DLD1 (cell line): ENCODE measurements around the gene EPB41L3.
"Not testable (repeated sequence)": the region's sequence is repeated elsewhere in the genome, so short reads cannot be mapped to it uniquely, and the experiment has no call there.

Source experiments
- in situ Hi-C: cut with HindIII; loops from 2 replicates; pipeline ENCODE4 v1.10.0; 2017; ENCODE audit warnings: low sequenced_read_pairs

The EPB41L3 gene

DNA sequence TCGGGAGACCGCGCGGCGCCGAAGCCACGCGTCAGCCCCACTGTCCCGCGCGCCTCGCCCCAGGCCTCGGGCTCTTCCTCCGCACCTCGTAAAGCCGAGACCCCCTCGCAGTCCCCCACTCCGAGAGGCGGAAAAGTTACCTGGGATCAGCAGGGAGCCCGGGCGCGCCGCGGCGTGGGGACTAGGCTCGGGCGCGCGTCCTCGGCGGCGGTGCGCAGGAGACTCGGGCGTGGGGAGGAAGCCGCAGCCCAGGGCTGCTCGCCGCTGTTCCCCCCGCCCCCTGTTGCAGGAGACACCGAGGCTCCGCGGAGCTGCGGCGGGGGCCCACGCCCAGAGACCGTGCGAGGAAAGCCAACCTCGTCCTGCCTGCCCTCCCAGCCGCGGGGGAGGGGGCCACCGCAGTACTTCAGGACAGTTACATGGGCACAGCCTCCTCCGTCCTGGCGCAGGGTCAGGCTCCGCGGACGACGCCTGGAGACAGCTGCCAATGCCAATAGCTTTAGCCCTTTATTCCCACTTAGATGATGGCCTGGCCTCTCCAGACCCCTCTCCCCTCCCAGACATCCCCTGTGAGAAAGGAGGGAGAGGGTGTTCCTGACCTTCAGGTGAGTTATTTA, at the start of gene EPB41L3:
Gene EPB41L3 (minus strand): TSS at position 225 of the 617 bp plus-strand sequence. CDS start 54,814 bp downstream, outside the sequence.
- in situ Hi-C loops, result no loop called here

DNA sequence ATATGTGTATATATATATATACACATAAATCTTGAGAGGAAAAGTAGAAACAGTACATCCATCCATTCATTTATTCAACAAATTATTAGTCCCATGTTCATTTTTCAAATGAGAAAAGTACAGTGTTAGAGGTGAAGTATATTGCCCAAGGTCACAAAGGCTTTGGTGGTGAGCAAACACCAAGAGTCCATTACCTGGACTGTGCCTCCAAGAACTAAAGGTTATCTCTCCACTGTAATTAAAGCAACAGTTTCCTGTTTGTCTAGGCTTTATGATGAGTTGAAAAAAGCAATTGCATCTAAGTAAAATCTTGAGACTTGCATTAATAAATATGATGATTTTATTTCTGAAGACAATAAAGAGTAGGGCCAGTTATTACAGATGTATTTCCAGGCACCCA, 44.7 kb upstream of the EPB41L3 start:
- in situ Hi-C loops, result no loop called here

DNA sequence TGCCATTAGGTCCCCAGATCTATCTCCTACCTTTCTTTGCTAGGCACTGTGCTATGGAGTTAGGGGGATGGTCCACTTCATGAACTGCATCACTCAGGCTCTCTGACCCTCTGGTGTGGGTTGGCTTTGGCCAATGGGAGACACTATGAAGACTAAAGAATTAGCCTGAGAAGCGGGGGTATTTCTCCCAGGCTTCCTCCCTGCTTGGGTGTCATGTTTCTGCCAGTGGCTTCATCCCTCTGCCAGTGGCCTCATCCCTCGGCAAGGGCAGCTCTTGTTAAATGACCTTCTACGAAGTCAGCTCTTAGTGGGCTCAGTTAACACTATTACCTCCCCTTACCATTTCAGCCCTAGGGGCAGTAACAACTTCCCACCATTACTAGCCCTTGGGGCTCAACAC, 41.9 kb upstream of the EPB41L3 start:
- in situ Hi-C loops, result no loop called here

DNA sequence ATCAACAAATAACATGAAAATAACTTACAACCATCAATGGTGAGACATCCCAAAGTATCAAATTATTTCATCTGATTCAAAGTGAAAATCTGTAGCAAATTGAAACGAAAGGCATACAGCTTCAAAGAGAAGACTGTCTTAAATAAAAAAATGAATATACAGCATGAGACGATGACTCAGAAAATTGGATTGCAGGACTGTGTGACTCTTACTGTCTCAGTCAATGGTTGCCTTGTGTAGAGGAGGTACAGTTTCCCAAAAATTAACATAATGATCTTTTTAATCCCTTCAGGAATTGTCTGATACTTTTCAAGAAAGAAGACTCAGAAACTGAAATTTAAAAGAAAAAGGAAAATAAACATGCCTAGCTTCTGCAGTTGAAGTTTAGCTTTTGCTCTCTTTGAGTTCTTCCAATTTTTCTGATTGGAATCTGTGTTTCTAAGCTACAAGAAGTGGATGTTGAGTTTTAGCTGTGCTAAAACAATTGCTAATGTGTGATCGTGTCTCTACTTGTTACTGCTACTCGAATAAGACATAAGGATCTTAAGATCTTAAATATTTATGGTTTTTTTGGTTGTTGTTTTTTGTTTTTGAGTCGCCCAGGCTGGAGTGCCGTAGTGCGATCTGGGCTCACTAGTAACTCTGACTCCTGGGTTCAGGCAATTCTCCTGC, 41.1 kb upstream of the EPB41L3 start:
- in situ Hi-C loops, result no loop called here

DNA sequence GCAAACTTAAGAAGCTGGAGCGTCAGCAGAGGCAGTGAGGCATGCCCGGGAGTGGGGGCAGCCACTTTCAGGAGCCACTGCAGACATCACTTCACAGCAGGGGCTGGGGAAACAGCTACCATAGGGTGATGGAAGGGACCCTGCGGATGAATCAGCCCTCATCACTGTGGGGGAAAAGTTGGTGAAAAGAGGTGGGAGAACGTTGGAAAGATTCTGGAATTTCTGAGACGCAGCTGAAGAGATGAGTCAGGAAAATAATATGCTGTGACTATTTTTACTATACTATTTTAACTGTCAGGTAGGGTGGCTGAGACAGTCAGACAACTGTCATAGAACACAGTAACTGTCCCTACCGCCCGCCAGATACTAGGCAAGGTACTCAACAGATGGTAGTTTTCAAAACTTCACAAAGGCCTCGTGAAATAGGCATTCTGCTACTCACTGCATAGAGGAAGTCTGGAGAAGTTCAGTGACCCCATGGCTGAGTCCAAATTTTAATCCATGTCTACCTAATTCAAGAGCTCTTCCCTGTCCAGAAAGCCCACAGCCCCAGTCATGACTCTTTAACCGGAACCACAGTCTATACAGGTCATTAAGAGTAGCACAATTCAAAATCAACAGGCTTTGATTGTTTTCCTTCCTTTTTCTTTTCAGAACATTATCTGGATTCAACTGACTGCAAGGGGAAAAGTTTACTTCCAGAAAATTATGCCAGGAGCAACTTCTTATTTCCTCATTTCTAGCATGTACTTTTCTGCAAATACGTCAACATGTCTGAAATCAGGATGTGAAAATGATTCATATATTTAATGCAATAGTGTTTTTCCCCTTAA, 39.3 kb upstream of the EPB41L3 start:
- in situ Hi-C loops, result no loop called here

DNA sequence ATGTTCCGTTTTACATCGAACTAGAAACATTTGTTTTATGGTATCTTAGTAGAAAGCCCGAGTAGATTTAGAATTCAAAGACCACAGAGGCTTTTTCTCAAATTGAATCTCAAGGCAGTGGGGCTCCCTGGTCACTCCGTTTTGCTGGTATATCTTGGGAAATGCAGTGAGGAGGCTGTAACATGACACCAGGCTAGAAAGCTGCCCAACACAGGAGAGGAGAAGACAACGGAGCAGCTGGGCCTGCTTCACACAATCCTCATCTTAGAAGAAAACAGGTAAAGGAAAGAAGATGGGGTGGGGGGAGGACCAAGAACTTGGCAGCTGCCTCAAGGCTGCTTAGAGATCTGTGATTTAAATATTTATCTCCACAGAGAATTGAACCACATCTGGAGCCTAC, 38.3 kb upstream of the EPB41L3 start:
- in situ Hi-C loops, result no loop called here

DNA sequence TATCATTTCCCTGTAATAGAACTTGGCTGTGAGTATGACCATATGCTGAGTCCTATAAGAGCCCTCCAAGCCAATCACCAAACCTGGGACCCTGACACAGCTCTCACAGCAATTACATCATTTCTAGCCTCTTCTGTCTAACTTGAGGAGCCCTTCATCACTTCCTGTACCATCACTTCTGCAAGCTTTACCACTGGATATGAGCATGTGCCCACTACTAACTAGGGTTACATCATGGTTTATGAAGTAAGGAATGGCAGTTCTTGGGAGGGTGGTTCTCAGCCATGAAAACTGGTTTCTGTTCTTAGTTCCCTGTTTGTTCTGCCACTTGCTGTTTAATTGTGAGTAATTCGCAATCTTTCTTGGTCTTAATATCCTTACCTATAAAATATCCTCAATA, 31.0 kb upstream of the EPB41L3 start:
- in situ Hi-C loops, result no loop called here

DNA sequence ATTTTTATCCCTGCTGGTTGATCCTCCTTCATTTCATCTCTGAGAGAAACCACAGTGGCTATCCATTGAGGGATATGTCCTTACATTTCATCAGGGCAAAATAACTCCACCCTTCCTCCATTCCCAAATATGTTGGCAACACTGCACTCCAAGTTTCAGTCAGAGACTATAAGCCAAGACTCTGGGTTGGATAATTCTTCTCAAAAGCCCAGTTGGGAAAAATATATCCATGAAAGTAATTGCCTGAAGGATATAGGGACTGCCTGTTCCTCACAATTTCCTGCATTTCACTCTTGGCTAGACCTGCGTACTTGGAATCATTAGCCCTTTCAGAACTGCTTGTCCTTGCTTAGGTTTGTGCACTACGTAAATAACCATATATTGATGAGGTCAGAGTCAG, 27.9 kb upstream of the EPB41L3 start:
- in situ Hi-C loops, result no loop called here

DNA sequence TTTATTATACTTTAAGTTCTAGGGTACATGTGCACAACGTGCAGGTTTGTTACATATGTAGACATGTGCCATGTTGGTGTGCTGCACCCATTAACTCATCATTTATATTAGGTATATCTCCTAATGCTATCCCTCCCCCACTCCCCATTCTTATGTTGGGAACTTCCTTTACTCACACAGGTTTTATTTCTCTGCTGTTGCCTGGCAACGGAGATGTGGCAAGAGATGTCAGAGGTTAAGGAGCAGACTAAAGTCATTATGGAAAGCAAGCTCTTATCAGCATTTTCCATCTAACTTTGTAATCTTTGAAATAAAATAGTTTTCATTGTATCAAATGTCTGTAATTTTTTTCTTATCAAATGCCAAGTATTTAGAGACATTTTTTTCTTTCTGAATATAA, 26.8 kb upstream of the EPB41L3 start:
- in situ Hi-C loops, result not testable (repeated sequence)

DNA sequence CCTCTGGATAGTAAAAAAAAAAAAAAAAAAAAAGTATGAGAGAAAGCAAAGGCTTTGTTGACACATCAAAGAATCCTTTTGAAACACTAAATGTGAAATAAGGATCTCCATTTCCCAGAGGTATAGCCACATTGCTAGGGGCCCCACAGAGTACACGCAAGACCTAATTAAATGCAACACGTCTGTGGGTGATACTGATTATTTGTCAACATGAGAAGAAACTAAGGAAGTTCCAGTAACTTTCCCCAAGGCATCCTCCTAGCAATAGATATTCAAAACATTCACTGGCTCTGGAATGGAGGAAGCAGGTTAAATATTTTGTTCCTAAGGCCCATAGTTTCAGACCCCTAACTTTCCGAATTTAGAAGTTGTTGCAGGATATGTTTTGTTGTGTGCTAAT, 24.6 kb upstream of the EPB41L3 start:
- in situ Hi-C loops, result no loop called here

DNA sequence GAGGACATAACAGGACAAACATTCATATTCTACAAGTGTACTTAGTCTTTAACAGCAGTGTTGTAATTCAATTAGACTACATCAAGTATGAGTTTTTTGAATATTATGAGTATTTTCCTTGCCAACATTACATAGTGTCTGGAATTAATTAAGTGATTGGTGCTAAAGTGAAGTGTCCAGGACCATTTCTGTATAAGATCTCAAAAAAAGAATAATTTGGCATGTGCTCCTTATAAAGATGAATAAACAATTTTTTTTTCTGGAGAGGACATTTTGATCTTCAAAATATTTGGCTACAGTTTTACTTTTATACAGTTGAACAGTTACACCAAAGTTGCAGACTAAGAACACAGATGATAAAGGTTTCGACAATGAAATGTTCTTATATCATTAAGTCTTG, 15.1 kb upstream of the EPB41L3 start:
- in situ Hi-C loops, result no loop called here

DNA sequence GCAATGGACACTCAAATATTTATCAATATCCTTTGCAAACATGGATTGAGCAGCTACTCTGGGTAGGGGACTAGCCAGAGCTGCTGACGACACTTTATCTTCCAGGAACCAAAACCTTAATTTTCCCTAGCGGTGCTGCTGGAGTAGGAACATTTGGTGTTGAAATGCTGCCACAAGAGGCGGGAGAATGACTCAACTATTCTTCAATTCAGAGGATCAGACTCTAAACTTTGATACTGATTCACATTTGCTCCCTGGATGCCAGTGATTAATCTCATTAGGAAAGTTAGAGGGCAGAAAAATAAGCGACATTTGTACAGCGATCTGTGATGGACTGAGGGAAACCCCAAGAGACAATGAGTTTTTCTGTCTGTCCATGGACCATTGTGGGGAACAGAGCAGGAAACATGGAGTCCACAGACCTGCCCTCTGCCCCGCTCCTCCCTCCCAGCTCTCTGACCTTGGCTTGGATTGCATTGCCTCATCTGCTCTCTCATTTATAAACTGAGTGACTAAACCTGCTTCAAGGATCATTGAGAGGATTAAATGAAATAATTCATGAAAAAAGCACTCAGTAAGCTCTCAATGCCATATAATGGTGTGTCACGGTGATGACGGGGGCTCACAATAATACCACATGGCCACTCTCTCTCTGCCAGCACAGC, 12.6 kb upstream of the EPB41L3 start:
- in situ Hi-C loops, result no loop called here

DNA sequence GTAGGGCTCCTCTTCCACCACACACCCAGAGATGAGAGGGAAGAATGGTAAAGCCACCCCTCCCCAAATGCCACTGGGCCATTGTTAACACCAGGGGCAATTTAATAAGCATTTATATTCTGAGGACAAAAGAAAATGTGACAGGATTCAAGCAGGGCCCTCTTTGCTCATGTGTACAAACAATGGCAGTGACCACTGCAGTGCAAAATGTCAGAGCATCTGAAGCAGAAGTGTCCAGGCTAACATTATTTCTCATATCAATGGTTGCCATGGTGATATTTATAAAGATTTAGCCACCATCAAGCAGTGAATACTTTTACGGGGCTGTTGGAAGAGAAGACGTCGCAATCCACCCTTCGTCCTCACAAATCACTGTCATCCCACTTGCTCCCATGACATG, 10.8 kb upstream of the EPB41L3 start:
- in situ Hi-C loops, result no loop called here

DNA sequence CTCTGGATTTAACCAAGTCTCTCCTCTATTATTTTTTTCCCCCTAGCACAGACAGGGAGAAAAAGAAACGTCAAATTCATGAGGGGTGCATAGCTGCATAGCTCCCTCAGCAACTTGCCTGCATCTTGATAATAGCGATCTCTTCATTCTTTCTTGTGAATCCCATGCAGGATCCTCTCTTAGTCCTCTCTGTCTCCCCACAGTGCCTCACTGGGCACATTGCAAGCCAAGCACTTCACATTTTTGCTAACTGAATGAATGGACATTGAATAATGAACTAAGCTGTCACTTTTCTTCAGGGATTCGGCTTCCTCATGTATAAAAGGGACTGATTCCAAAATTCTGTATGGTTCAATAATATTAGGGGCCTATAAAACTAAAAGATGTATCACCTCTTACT, 2.9 kb upstream of the EPB41L3 start:
- in situ Hi-C loops, result no loop called here

DNA sequence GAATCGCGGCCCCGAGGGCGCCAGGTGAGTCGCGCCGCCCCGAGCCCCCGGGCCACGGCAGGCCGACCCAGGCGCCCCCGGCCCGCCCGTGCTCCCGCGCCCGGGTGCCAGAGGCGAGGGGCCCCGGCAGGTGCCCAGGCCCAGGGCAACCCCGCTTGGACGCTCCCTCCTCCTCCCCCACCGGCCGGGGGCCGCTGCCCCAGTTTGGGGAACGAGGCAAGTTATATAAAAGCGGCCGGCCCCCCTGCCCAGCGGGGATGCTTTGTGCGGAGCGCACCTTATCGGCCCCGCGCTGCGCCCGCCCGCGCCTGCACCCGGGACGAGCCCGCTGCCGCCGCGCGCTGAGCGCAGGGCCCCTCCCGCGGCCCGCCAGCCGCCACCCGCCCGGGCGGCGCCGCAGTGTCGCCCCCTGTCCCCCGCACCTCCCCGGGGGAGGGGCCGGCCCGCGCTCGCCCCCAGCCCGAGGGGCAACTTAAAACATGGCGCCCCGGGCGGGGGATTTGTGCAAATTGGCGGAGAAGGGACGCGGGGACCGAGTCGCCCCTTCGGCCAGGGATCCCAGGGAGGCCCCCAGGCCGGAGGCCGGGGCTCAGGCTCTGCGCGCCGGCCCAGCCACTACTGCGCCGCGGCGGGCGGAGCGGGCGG, 639 bp downstream of the EPB41L3 start:
- in situ Hi-C loops, result no loop called here

DNA sequence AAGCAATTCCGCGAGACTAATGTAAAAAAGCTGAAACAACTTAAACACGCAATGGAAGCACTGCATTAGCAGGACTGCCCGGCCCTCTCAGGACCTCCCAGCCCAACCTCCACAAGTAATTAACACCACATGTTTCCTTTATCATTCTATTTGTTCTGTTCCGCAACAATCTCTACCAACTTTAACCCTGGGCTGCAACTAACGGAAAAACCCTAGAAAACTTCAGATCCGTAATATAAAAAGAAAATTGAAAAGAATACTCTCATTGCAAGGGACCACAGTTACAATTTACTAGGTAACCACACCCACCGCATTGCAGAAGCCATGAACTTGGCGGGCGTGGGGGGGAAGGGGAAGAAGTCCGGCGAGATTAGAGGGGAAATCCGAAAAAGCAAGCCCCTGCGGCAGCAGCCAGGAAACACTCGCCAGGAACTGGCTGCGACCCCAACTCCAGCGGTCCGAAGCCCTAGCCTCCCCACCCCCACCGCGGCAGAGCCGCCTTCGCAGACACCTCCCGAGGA, 1.2 kb downstream of the EPB41L3 start:
- in situ Hi-C loops, result no loop called here

DNA sequence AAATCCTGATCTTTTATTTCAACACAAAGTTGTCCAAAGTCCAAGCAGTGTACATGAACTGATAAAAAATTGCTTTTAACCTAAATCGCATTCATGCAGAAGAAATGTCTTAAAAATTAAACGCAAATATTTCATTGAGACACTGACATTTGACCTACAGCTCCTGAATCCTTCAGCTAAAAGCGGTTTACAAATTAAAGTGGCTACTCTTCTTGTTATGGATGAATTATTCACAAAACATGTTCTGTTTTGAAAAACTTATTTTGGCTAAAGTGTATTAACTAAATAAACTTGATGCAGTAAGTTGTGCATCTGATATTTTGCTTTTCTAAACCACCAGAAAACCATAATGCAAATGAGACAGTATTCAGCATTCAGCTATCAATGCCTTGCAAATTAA, 2.2 kb downstream of the EPB41L3 start:
- in situ Hi-C loops, result no loop called here

DNA sequence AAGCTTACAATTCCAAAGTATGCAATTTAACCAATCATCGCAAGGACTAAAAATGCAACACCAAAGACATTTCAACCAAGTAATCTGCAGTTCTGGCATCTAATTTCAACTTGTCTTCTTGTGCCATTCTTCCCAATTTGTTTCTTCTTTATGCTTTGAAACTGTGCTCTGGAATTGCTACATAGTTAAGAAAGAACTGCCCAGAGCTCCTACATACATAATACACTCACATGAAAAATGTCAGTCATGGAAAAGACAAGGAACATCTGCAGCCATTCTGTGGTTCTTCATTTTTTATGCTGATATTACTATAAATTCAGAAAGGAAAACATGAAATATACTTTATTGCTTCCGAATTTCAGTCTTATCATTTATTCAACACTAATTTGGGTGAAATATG, 4.4 kb downstream of the EPB41L3 start:
- in situ Hi-C loops, result no loop called here

DNA sequence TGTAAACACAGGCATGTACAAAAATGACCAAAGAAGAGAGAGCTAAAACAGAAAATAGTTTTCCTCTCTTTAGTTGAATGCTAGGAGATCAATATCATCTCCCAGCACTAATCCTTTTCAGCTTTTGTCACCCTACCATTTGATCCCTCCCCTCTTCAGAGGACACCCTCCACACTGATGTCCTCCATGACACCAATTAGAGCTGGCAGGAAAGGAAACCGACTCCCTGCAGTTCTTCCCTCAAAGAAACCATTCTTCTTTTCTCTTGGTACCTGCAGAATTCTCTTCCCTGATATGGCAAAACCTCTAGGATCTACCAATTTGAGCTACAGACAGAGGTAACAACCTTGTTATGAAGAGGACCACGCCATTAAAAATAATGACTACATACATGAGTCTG, 5.3 kb downstream of the EPB41L3 start:
- in situ Hi-C loops, result no loop called here

DNA sequence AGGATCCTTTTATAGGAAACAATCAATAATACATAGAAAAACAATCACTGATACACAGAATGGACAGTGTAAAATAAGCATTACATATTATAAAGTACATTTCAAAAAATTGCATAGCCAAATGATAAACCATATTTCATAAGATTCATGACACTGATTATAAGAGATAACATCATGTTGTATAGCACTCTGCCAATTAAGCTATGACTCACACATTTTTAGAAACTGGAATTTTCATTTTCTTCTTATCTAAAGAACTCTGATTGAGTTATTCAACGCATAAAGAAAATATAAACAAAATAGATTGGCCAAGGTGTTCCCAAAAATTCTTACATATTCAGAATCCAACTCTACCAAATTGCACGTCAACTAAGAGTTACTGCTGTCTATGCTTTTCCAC, 5.9 kb downstream of the EPB41L3 start:
- in situ Hi-C loops, result no loop called here

DNA sequence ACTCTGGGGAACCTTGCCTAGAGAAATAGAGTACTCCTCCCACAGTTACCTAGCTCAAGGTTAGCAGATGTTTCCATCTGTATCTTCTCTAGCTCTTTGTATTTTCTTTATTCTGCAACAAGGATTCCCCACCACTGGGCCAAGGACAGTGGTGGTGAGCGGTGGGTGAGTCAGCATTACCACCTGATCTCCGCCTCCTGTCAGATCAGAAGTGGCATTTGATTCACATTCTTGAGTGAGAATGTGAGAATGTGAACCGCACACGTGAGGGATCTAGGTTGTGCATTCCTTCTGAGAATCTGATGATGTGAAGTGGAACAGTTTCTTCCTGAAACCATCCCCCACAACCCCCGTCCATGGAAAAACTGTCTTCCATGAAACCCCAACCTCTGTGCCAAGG, 9.0 kb downstream of the EPB41L3 start:
- in situ Hi-C loops, result no loop called here
